ENCODE measurements around the gene ECT2. TPM values are rescaled to one million over a fixed set of nuclear protein-coding genes. Genes with fewer than 3 reads are reported as not detected.
"Not testable (repeated sequence)": the region's sequence is repeated elsewhere in the genome, so short reads cannot be mapped to it uniquely, and the experiment has no call there.

ECT2 gene
- total RNA-seq, 1 experiment from 2014 or later, result 69.9 TPM

- DNase-seq (ENCODE audit: low read depth), result no peak
- in situ Hi-C loops (cut with HindIII; ENCODE audit: low pct_unique_long_range_greater_than_20kb, low sequenced_read_pairs), result no loop called here
These were observed 89.9 kb downstream of the ECT2 start for GRCh38 chr3:172840463-172840862.

- in situ Hi-C loops (cut with HindIII; ENCODE audit: low pct_unique_long_range_greater_than_20kb, low sequenced_read_pairs), result no loop called here
- DNase-seq (ENCODE audit: low read depth), result no peak
These were observed 90.4 kb downstream of the ECT2 start for GRCh38 chr3:172840913-172841312.

- in situ Hi-C loops (cut with HindIII; ENCODE audit: low pct_unique_long_range_greater_than_20kb, low sequenced_read_pairs), result no loop called here
These were observed 93.9 kb downstream of the ECT2 start for GRCh38 chr3:172844428-172844827.

DNA sequence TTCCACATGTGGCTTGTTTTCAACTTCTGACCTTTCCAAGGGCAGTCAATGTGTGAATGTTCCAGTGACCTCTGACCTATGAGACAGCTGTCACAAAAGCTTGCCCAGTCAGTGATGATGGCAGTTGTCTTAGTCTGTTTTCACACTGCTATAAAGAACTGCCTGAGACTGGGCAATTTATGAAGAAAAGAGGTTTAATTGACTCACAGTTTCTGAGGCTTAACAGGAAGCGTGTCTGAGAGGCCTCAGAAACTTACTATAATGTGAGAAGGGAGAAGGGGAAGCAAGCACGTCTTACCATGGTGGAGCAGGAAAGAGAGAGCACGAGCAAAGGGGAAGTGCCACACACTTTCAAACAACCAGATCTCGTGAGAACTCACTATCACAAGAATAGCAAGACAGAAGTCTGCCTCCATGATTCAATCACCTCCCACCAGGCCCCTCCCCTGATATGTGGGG lies 95.6 kb downstream of the ECT2 start:
- DNase-seq (ENCODE audit: low read depth), result no peak
- in situ Hi-C loops (cut with HindIII; ENCODE audit: low pct_unique_long_range_greater_than_20kb, low sequenced_read_pairs), result no loop called here

More at GRCh38 chr3:172844428-172844827, 93.9 kb downstream of the ECT2 start:
- DNase-seq (ENCODE audit: low read depth), result no peak

DNA sequence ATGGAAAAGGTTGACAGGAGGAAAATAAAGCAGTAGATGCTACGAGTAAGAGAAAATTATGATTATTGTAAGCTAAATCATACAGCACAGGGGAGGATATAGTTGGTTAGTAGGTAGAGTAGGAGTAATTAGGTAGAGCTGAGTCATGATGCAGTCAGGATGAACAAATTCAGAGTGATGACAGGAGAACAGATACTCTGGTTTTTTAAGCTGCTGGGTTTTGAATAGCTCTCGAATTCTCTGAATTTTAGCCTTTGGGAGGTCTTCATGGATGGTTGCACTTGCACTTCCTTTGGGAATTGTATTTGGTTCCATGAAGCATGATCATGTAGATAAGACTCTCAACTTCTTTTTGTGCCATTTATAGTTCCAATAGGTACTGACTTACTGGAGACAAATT lies 96.2 kb downstream of the ECT2 start:
- in situ Hi-C loops (cut with HindIII; ENCODE audit: low pct_unique_long_range_greater_than_20kb, low sequenced_read_pairs), result no loop called here
- peak; percentile 80 for DNase-seq (ENCODE audit: low read depth)

- no peak for DNase-seq (ENCODE audit: low read depth)
- in situ Hi-C loops (cut with HindIII; ENCODE audit: low pct_unique_long_range_greater_than_20kb, low sequenced_read_pairs), result no loop called here
These were observed 96.8 kb downstream of the ECT2 start for GRCh38 chr3:172847292-172847691.

GRCh38 chr3:172848910-172849309 lies 98.4 kb downstream of the ECT2 start:
- DNase-seq (ENCODE audit: low read depth), result peak; percentile 28
- in situ Hi-C loops (cut with HindIII; ENCODE audit: low pct_unique_long_range_greater_than_20kb, low sequenced_read_pairs), result no loop called here

DNA sequence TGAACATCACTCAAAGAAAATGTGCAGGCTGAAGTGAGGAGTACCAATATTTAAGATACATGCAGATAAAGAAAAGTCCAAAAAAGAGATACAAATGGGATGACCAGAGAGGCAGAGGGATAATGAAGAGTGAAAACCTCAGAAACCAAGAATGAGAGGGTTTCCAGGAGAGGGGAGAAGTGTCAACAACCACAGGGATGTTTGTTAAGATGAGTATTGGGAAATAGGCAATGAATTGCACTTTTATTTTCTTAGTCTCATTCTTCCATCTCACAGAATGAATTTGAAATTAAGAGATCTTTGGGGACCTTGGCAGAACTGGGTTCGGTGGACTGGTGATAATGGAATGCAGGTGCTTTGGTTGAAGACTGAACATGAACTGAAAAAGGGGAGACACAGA lies 102.5 kb downstream of the ECT2 start:
- in situ Hi-C loops (cut with HindIII; ENCODE audit: low pct_unique_long_range_greater_than_20kb, low sequenced_read_pairs), result no loop called here
- DNase-seq (ENCODE audit: low read depth), result no peak

- no peak for DNase-seq (ENCODE audit: low read depth)
- in situ Hi-C loops (cut with HindIII; ENCODE audit: low pct_unique_long_range_greater_than_20kb, low sequenced_read_pairs), result no loop called here
These were observed 103.6 kb downstream of the ECT2 start for GRCh38 chr3:172853921-172854666.

- in situ Hi-C loops (cut with HindIII; ENCODE audit: low pct_unique_long_range_greater_than_20kb, low sequenced_read_pairs), result no loop called here
These were observed 104.5 kb downstream of the ECT2 start for GRCh38 chr3:172855037-172855436.

DNA sequence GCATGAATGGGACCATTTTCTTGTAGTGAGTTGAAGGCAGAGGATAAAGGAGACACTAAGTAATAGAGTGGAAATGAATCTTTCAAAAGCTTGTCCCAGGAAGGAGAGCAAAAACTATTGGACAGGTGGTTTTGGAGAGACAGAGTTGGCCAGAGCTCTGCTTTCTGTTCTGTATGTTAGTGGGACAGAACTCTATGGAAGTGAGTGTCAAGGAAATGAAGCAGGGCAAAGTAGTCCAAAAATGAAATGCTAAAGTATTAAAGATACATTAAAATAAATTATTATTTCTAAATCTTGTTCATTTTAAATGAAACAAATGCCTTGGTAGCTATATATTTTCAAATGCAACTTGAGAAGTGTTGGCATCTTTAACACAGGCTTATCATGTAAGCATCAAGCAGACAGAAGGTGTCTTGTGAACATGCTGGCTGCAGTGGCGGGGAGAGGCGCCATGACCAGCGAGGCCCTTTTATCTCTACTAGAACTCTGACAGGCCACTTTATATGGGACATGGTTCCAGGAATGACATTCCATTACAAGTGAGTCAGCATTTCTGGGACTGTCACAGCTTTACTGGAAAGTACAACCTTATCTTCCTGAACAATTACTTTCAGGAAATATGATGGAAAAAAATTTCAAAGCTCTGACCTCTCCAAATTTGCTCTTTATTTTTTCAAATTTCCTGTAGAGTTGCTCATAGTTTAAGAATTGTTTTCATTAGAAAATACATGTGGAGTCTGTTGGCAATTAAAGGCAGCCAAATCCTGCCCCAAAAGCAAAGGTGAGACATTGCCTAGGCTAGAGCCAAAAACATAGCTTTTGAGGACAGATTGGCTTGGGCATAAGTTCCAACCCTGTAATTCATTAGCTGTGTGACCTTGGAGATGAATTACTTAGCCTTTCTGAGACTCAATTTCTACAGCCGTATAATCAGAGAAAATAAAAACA lies 106.5 kb downstream of the ECT2 start:
- DNase-seq (ENCODE audit: low read depth), result peak; percentile 67
- in situ Hi-C loops (cut with HindIII; ENCODE audit: low pct_unique_long_range_greater_than_20kb, low sequenced_read_pairs), result no loop called here

More at GRCh38 chr3:172855037-172855436, 104.5 kb downstream of the ECT2 start:
- no peak for DNase-seq (ENCODE audit: low read depth)

GRCh38 chr3:172859041-172859440 lies 108.5 kb downstream of the ECT2 start:
- no peak for DNase-seq (ENCODE audit: low read depth)
- in situ Hi-C loops (cut with HindIII; ENCODE audit: low pct_unique_long_range_greater_than_20kb, low sequenced_read_pairs), result no loop called here

DNA sequence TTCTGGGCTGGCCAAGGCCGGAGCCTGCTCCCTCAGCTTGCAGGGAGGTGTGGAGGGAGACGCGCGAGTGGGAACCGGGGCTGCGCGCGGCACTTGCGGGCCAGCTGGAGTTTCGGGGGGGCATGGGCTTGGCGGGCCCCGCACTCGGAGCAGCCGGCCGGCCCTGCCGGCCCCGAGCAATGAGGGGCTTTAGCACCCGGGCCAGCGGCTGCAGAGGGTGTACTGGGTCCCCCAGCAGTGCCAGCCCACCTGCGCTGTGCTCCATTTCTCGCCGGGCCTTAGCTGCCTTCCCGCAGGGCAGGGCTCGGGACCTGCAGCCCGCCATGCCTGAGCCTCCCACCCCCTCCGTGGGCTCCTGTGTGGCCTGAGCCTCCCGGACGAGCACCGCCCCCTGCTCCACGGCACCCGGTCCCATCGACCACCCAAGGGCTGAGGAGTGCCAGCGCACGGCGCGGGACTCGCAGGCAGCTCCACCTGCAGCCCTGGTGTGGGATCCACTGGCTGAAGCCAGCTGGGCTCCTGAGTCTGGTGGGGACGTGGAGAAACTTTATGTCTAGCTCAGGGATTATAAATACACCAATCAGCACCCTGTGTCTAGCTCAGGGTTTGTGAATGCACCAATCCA lies 116.3 kb downstream of the ECT2 start:
- in situ Hi-C loops (cut with HindIII; ENCODE audit: low pct_unique_long_range_greater_than_20kb, low sequenced_read_pairs), result not testable (repeated sequence)

DNA sequence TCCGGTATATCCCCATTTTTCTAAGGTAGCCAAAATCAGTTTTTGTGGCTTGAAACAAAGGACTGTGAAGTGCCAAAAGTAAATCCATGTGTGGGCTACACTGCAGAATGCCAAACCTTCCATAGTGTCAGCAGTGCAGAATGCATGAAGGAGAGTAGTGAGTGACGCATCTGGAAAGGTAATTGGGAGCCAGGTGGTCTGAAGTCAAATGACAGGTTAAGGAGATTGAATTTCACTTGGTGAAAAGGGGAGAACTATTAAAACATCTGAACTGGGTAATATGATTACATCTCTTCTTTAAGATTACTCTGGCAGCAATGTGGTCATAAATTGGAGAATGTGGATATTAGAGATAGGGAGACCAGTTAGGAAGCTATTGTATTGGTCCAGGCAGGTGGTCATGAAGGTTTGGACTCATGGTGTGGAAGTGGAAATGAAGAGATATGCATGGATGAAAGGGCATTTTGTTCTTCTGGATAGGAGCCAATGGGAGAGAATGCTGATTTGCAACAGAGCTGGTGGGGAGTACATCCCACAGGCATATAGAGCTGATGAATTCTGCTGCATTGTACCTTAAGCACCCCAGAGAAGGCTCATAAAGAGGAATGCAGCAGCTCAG lies 118.2 kb downstream of the ECT2 start:
- no peak for DNase-seq (ENCODE audit: low read depth)
- in situ Hi-C loops (cut with HindIII; ENCODE audit: low pct_unique_long_range_greater_than_20kb, low sequenced_read_pairs), result no loop called here

More for the DNA sequence above, 116.3 kb downstream of the ECT2 start:
- DNase-seq (ENCODE audit: low read depth), result not testable (repeated sequence)

DNA sequence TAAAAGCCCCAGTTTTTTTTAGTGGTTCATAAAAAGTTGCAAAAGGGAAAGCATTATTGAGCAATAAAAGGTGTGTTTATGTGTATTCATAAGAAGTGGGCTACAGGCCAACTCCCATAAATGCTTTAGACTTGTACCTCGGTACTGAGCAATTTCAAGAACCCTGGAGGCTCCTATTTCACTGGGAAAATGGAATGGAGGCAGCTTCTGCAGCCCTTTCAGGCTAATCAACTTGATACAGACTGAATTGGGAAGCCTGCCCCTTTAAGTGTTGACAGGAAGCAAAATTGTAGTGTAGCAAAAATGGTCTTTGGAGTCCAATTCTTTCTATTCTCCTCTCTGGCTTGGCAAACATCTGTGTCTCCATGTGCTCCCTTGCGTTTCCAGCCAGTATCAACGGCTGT lies 118.8 kb downstream of the ECT2 start:
- DNase-seq (ENCODE audit: low read depth), result no peak
- in situ Hi-C loops (cut with HindIII; ENCODE audit: low pct_unique_long_range_greater_than_20kb, low sequenced_read_pairs), result no loop called here

- no peak for DNase-seq (ENCODE audit: low read depth)
- in situ Hi-C loops (cut with HindIII; ENCODE audit: low pct_unique_long_range_greater_than_20kb, low sequenced_read_pairs), result no loop called here
These were observed 119.4 kb downstream of the ECT2 start for GRCh38 chr3:172869784-172870518.

Measured in Caki2 (cell line).